Activated naive CD8-positive, alpha-beta T cell (primary cell): ENCODE data around the gene TET2.

ENCODE experiments used
- H3K27ac Mint-ChIP-seq: one replicate; pipeline ENCODE4 v1.8.0; 2021; ENCODE audit warnings: mixed read lengths
- H3K27me3 Mint-ChIP-seq: one replicate; pipeline ENCODE4 v1.8.0; 2021; ENCODE audit warnings: mixed read lengths
- H3K36me3 Mint-ChIP-seq: one replicate; pipeline ENCODE4 v1.8.0; 2021; ENCODE audit warnings: mixed read lengths
- H3K4me1 Mint-ChIP-seq: one replicate; pipeline ENCODE4 v1.8.0; 2021; ENCODE audit warnings: low read depth, mixed read lengths
- H3K4me3 Mint-ChIP-seq: one replicate; pipeline ENCODE4 v1.8.0; 2021; ENCODE audit warnings: mild to moderate bottlenecking, mixed read lengths
- H3K9me3 Mint-ChIP-seq: one replicate; pipeline ENCODE4 v1.8.0; 2021; ENCODE audit warnings: low read depth, mixed read lengths

Gene TET2

GRCh38 chr4:105146276-105147015, at the start of gene TET2:
Gene TET2, plus strand, starts transcription at chr4:105146876. Its CDS starts 87,067 bp downstream, at chr4:105233943.
- peak within 1 kb of the TSS; percentile 97 for H3K4me3 Mint-ChIP-seq
- H3K4me1 Mint-ChIP-seq: peaks cover 43% of the 10 kb centered on the region
- no peaks in the 10 kb centered on the region for H3K27me3 Mint-ChIP-seq
- no peaks in the 10 kb centered on the region for H3K9me3 Mint-ChIP-seq
- H3K27ac Mint-ChIP-seq: peak within 1 kb of the TSS; percentile 96
- no peaks in the 10 kb centered on the region for H3K36me3 Mint-ChIP-seq

- H3K9me3 Mint-ChIP-seq: peaks cover 20% of the 10 kb centered on the region
- no peak overlapping the region for H3K4me3 Mint-ChIP-seq
- H3K4me1 Mint-ChIP-seq: no peaks in the 10 kb centered on the region
- H3K27ac Mint-ChIP-seq: no peak overlapping the region
- H3K36me3 Mint-ChIP-seq: peaks cover 8% of the 10 kb centered on the region
- H3K27me3 Mint-ChIP-seq: peaks cover 4% of the 10 kb centered on the region
Measured at GRCh38 chr4:105102016-105102415, 44.7 kb upstream of the TET2 start.

- H3K4me3 Mint-ChIP-seq: no peak overlapping the region
- H3K4me1 Mint-ChIP-seq: no peaks in the 10 kb centered on the region
- no peak overlapping the region for H3K27ac Mint-ChIP-seq
- H3K36me3 Mint-ChIP-seq: no peaks in the 10 kb centered on the region
- H3K27me3 Mint-ChIP-seq: peaks cover 2% of the 10 kb centered on the region
- no peaks in the 10 kb centered on the region for H3K9me3 Mint-ChIP-seq
Measured at GRCh38 chr4:105106426-105106825, 40.2 kb upstream of the TET2 start.

- Mint-ChIP-seq H3K4me3 (no peak overlapping the region), H3K27me3 (peaks cover 2% of the 10 kb centered on the region), H3K27ac (no peak overlapping the region), H3K4me1 (no peaks in the 10 kb centered on the region), H3K36me3 (no peaks in the 10 kb centered on the region), H3K9me3 (no peaks in the 10 kb centered on the region)
Measured at GRCh38 chr4:105107095-105107856, 39.4 kb upstream of the TET2 start.

GRCh38 chr4:105108971-105109370, 37.7 kb upstream of the TET2 start:
- Mint-ChIP-seq H3K4me1 (no peaks in the 10 kb centered on the region), H3K27me3 (peaks cover 2% of the 10 kb centered on the region), H3K9me3 (no peaks in the 10 kb centered on the region), H3K27ac (no peak overlapping the region), H3K36me3 (no peaks in the 10 kb centered on the region), H3K4me3 (no peak overlapping the region)

- Mint-ChIP-seq H3K9me3 (no peaks in the 10 kb centered on the region), H3K4me1 (no peaks in the 10 kb centered on the region), H3K27ac (no peak overlapping the region), H3K4me3 (no peak overlapping the region), H3K27me3 (no peaks in the 10 kb centered on the region), H3K36me3 (no peaks in the 10 kb centered on the region)
Measured at GRCh38 chr4:105112274-105112673, 34.4 kb upstream of the TET2 start.

GRCh38 chr4:105113800-105114199, 32.9 kb upstream of the TET2 start:
- Mint-ChIP-seq H3K27me3 (no peaks in the 10 kb centered on the region), H3K36me3 (no peaks in the 10 kb centered on the region), H3K27ac (no peak overlapping the region), H3K4me1 (no peaks in the 10 kb centered on the region), H3K9me3 (no peaks in the 10 kb centered on the region), H3K4me3 (no peak overlapping the region)

- Mint-ChIP-seq H3K4me1 (no peaks in the 10 kb centered on the region), H3K27ac (no peak overlapping the region), H3K9me3 (no peaks in the 10 kb centered on the region), H3K36me3 (no peaks in the 10 kb centered on the region), H3K4me3 (no peak overlapping the region), H3K27me3 (no peaks in the 10 kb centered on the region)
Measured at GRCh38 chr4:105116616-105117319, 29.9 kb upstream of the TET2 start.

- Mint-ChIP-seq H3K27me3 (no peaks in the 10 kb centered on the region), H3K4me3 (no peak overlapping the region), H3K9me3 (no peaks in the 10 kb centered on the region), H3K4me1 (no peaks in the 10 kb centered on the region), H3K36me3 (no peaks in the 10 kb centered on the region), H3K27ac (no peak overlapping the region)
Measured at GRCh38 chr4:105119356-105119755, 27.3 kb upstream of the TET2 start.

GRCh38 chr4:105120626-105121025, 26.1 kb upstream of the TET2 start:
- Mint-ChIP-seq H3K9me3 (no peaks in the 10 kb centered on the region), H3K27ac (no peak overlapping the region), H3K4me3 (no peak overlapping the region), H3K36me3 (no peaks in the 10 kb centered on the region), H3K27me3 (no peaks in the 10 kb centered on the region), H3K4me1 (no peaks in the 10 kb centered on the region)

GRCh38 chr4:105122350-105122749, 24.3 kb upstream of the TET2 start:
- Mint-ChIP-seq H3K27me3 (no peaks in the 10 kb centered on the region), H3K4me3 (no peak overlapping the region), H3K9me3 (no peaks in the 10 kb centered on the region), H3K4me1 (no peaks in the 10 kb centered on the region), H3K27ac (no peak overlapping the region), H3K36me3 (no peaks in the 10 kb centered on the region)

- Mint-ChIP-seq H3K4me1 (no peaks in the 10 kb centered on the region), H3K36me3 (no peaks in the 10 kb centered on the region), H3K27me3 (no peaks in the 10 kb centered on the region), H3K9me3 (no peaks in the 10 kb centered on the region), H3K4me3 (no peak overlapping the region), H3K27ac (no peak overlapping the region)
Measured at GRCh38 chr4:105126311-105127169, 20.1 kb upstream of the TET2 start.

GRCh38 chr4:105127170-105127445, 19.6 kb upstream of the TET2 start:
- Mint-ChIP-seq H3K4me3 (no peak overlapping the region), H3K9me3 (no peaks in the 10 kb centered on the region), H3K27me3 (no peaks in the 10 kb centered on the region), H3K4me1 (no peaks in the 10 kb centered on the region), H3K36me3 (no peaks in the 10 kb centered on the region), H3K27ac (no peak overlapping the region)

- no peaks in the 10 kb centered on the region for H3K36me3 Mint-ChIP-seq
- H3K4me1 Mint-ChIP-seq: no peaks in the 10 kb centered on the region
- H3K27ac Mint-ChIP-seq: no peak overlapping the region
Measured at GRCh38 chr4:105128208-105128607, 18.5 kb upstream of the TET2 start.

More at GRCh38 chr4:105128208-105128607, 18.5 kb upstream of the TET2 start:
- no peak overlapping the region for H3K4me3 Mint-ChIP-seq
- no peaks in the 10 kb centered on the region for H3K27me3 Mint-ChIP-seq
- H3K9me3 Mint-ChIP-seq: no peaks in the 10 kb centered on the region
